Endothelial cell of umbilical vein (primary cell): ENCODE data around the gene PSMB2. TPM values are rescaled to one million over a fixed set of nuclear protein-coding genes. Genes with fewer than 3 reads are reported as not detected.

ENCODE experiments used
- BruUV-seq: library from RNA; stranded (reverse); fragments of 400-500 nt; replicated peaks from 2 replicates; lab custom pipeline; 2021; lab: Mats Ljungman, UMichigan
- CTCF ChIA-PET: fragments of 300-600, 350-600 bp; sonication (Branson Sonifier 250); formaldehyde crosslinking; loops from one replicate; lab custom pipeline; 2021; ENCODE audit warnings: antibody characterized with exemption, inconsistent platforms; lab: Charles Lee
- POLR2A ChIA-PET: fragments of 300-600, 350-600 bp; sonication (Branson Sonifier 250); formaldehyde crosslinking; loops from one replicate; lab custom pipeline; 2021; ENCODE audit warnings: antibody characterized with exemption, inconsistent platforms; lab: Charles Lee
- DNase-seq: peaks from one replicate; pipeline ENCODE4 v3.0.0-alpha.2; 2011; ENCODE audit warnings: low read depth, low spot score
- FAIRE-seq: peaks from 2 replicates; lab custom pipeline; 2011; peaks lifted over from hg19 to GRCh38; lab: Jason Lieb, UNC
- H2AFZ ChIP-seq: 2 replicates; pipeline ENCODE4 v1.6.0; 2012; ENCODE audit warnings: low read depth, low read length, control low read depth, inconsistent platforms
- H3K27ac ChIP-seq: 2 replicates; pipeline ENCODE4 v1.5.1; 2011; ENCODE audit warnings: low read depth, mild to moderate bottlenecking, control low read depth, low read length, moderate library complexity; ENCODE audit not compliant: insufficient read depth
- H3K27me3 ChIP-seq, 2 experiments: 2 replicates each; pipeline versions ENCODE4 v1.6.0 to v1.6.1; 2011; ENCODE audit warnings: low read length in 2 of 2, mixed read lengths in 1 of 2; ENCODE audit not compliant: control insufficient read depth in 2 of 2, insufficient read depth in 2 of 2
- H3K36me3 ChIP-seq, 2 experiments: 2 replicates in 1 of 2; 3 replicates in 1 of 2; pipeline ENCODE4 v1.5.1; 2011; ENCODE audit warnings: low read length in 2 of 2, mild to moderate bottlenecking in 1 of 2, moderate library complexity in 1 of 2; ENCODE audit not compliant: control insufficient read depth in 2 of 2, insufficient read depth in 2 of 2; ENCODE audit errors: extremely low read depth in 1 of 2
- H3K4me1 ChIP-seq: 3 replicates; pipeline ENCODE4 v1.5.1; 2011; ENCODE audit warnings: mild to moderate bottlenecking, low read length; ENCODE audit not compliant: control insufficient read depth, insufficient read depth; ENCODE audit errors: extremely low read depth
- H3K4me2 ChIP-seq: 2 replicates; pipeline ENCODE4 v1.6.1; 2011; ENCODE audit warnings: low read length, control low read depth, mixed read lengths; ENCODE audit not compliant: insufficient read depth
- H3K4me3 ChIP-seq, 3 experiments: fragments of 200-600 bp in 1 of 3; sonication (generic), shearing (Covaris generic) in 1 of 3; replicated peaks in 1 of 3; 2 replicates each; pipeline ENCODE4 v1.5.1; 2011 to 2016; ENCODE audit warnings: control low read depth in 3 of 3, low read length in 3 of 3, mild to moderate bottlenecking in 2 of 3, inconsistent platforms in 1 of 3, low read depth in 1 of 3, moderate library complexity in 1 of 3; ENCODE audit not compliant: insufficient read depth in 1 of 3
- H3K79me2 ChIP-seq: 2 replicates; pipeline ENCODE4 v1.6.0; 2012; ENCODE audit warnings: low read length, inconsistent platforms; ENCODE audit not compliant: control insufficient read depth, insufficient read depth
- H3K9ac ChIP-seq: replicated peaks from 2 replicates; pipeline ENCODE3; 2011; ENCODE audit warnings: low read length, control low read depth; ENCODE audit not compliant: insufficient read depth; ENCODE audit errors: extremely low read depth
- H3K9me1 ChIP-seq: replicated peaks from 3 replicates; pipeline ENCODE4 v1.6.0; 2011; ENCODE audit warnings: mild to moderate bottlenecking, low read length; ENCODE audit not compliant: control insufficient read depth, insufficient read depth; ENCODE audit errors: extremely low read depth
- H3K9me3 ChIP-seq: replicated peaks from 2 replicates; pipeline ENCODE4 v1.5.1; 2012; ENCODE audit warnings: low read length, inconsistent platforms; ENCODE audit not compliant: control insufficient read depth, insufficient read depth
- H4K20me1 ChIP-seq: replicated peaks from 2 replicates; pipeline ENCODE3; 2011; ENCODE audit warnings: mild to moderate bottlenecking, low read length; ENCODE audit not compliant: control insufficient read depth, insufficient read depth; ENCODE audit errors: extremely low read depth
- EZH2 ChIP-seq: IDR thresholded peaks from 2 replicates; pipeline ENCODE4 v1.6.1; 2012; ENCODE audit warnings: borderline replicate concordance, low read depth, mild to moderate bottlenecking, moderate library complexity, low read length, inconsistent platforms; ENCODE audit not compliant: severe bottlenecking
- FOS ChIP-seq: IDR thresholded peaks from 2 replicates; pipeline ENCODE4 v1.6.1; 2011; ENCODE audit warnings: mild to moderate bottlenecking, low read length, moderate library complexity, borderline replicate concordance; ENCODE audit not compliant: insufficient read depth
- GATA2 ChIP-seq: IDR thresholded peaks from 2 replicates; pipeline ENCODE4 v1.7.0; 2011; ENCODE audit warnings: low read depth, mild to moderate bottlenecking, moderate library complexity, mixed read lengths, low read length; ENCODE audit not compliant: insufficient read length, insufficient read depth
- JUN ChIP-seq: IDR thresholded peaks from 2 replicates; pipeline ENCODE4 v1.6.1; 2011; ENCODE audit warnings: borderline replicate concordance, low read depth; ENCODE audit not compliant: insufficient read length, insufficient read depth
- MAX ChIP-seq: IDR thresholded peaks from 2 replicates; pipeline ENCODE4 v1.6.1; 2011; ENCODE audit not compliant: insufficient read depth, insufficient read length
- MYC ChIP-seq: IDR thresholded peaks from one replicate; pipeline ENCODE4 v1.6.1; 2011; ENCODE audit warnings: mild to moderate bottlenecking, low read depth, low read length
- POLR2AphosphoS5 ChIP-seq: IDR thresholded peaks from 2 replicates; pipeline ENCODE4 v1.6.1; 2012; ENCODE audit warnings: low read depth, mild to moderate bottlenecking, control low read depth, low read length, moderate library complexity; ENCODE audit not compliant: insufficient read depth
- dilution Hi-C: fragments of 300-500 bp; cut with MboI; formaldehyde crosslinking; loops from one replicate; pipeline ENCODE4 v1.15.0; 2019; ENCODE audit warnings: low sequenced_read_pairs; ENCODE audit not compliant: extremely low pct_ligation_motif_present
- intact Hi-C: fragments of 100-400 bp; cut with micrococcal nuclease; formaldehyde crosslinking; loops from one replicate; pipeline ENCODE4 v1.10.0; 2022
- polyA plus RNA-seq, 4 experiments: library from polyadenylated mRNA; depleted of rRNA in 3 of 4; stranded (reverse) in 3 of 4; unstranded in 1 of 4; fragments of >200 nt; gene quantifications; 2 replicates each; pipeline versions ENCODE4 v1.2.1 to v1.2.3, GENCODE V29; 2011 to 2012; ENCODE audit warnings: missing spikeins in 1 of 4
- total RNA-seq: library from RNA; stranded (reverse); gene quantifications from 2 replicates; pipeline ENCODE4 v1.2.3, GENCODE V29; 2021
- TF ChIP-seq, protein P1 (sequence below), 2 donors: IDR thresholded peaks; 1 replicate in 1 of 2; 2 replicates in 1 of 2; pipeline ENCODE4 v1.5.1; 2011; ENCODE audit warnings: low read length in 2 of 2, mild to moderate bottlenecking in 2 of 2, moderate library complexity in 2 of 2, control low read depth in 1 of 2, inconsistent platforms in 1 of 2, low read depth in 1 of 2; ENCODE audit not compliant: insufficient read depth in 1 of 2; ENCODE audit errors: extremely low read depth in 1 of 2

The PSMB2 gene
- total and polyA plus RNA-seq, 2 donors (not counting 3 experiments of a cell fraction or from before 2014, with no cell fraction given) = 93.6 to 118 TPM

DNA sequence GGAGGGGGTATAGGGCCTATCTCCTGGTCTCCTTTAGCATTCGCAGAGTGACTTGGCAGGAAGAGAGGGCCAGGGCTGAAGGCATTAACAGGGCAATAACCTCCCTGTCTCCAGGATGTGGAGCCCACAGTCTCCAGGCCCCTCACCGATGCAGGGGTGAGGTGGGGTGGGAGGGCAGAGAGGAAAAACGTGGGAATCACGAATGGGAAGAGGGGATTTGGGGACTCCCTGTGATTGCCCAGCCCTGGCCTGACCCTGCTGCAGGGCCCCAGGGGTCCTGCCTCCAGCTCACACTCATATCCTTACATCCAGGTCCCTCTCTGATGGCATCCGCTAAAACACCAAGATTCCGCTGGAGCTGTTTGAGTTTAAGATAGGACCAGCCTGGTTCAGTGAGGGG is 53.6 kb downstream of the PSMB2 start:
- H3K4me1 ChIP-seq = no peaks in the 10 kb centered on the region
- no peak overlapping the region for H3K4me3 ChIP-seq
- DNase-seq (no peak), FAIRE-seq (no peak)
- ChIA-PET POLR2A (no interaction called here), CTCF (interaction anchor here (1.0 kb wide), 1 partner anchor 16 kb away, joined by 4 read pairs; no protein-coding TSS in a partner anchor)
- no peak overlapping the region for H3K4me2 ChIP-seq
- H4K20me1 ChIP-seq = no peaks in the 10 kb centered on the region
- H3K27me3 ChIP-seq = no peaks in the 10 kb centered on the region
- H3K36me3 ChIP-seq = no peaks in the 10 kb centered on the region
- no peak overlapping the region for H2AFZ ChIP-seq
- H3K9ac ChIP-seq = no peak overlapping the region
- no TSS peak for BruUV-seq
- no peaks in the 10 kb centered on the region for H3K79me2 ChIP-seq
- dilution Hi-C loops = no loop called here
- no peak for TF ChIP-seq MAX
- no peak for TF ChIP-seq POLR2AphosphoS5
- no peak for TF ChIP-seq JUN
- no peak for TF ChIP-seq GATA2
- TF ChIP-seq, protein P1, sequence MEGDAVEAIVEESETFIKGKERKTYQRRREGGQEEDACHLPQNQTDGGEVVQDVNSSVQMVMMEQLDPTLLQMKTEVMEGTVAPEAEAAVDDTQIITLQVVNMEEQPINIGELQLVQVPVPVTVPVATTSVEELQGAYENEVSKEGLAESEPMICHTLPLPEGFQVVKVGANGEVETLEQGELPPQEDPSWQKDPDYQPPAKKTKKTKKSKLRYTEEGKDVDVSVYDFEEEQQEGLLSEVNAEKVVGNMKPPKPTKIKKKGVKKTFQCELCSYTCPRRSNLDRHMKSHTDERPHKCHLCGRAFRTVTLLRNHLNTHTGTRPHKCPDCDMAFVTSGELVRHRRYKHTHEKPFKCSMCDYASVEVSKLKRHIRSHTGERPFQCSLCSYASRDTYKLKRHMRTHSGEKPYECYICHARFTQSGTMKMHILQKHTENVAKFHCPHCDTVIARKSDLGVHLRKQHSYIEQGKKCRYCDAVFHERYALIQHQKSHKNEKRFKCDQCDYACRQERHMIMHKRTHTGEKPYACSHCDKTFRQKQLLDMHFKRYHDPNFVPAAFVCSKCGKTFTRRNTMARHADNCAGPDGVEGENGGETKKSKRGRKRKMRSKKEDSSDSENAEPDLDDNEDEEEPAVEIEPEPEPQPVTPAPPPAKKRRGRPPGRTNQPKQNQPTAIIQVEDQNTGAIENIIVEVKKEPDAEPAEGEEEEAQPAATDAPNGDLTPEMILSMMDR (IDR thresholded peaks at IDR 0.05; ENCODE audit: extremely low read depth in 1 of 2, insufficient read depth in 1 of 2, low read depth in 1 of 2, low read length in 2 of 2) = no peak
- TF ChIP-seq EZH2 = no peak
- no peak for TF ChIP-seq MYC
- no peak for TF ChIP-seq FOS
- no peak overlapping the region for H3K27ac ChIP-seq
- no peaks in the 10 kb centered on the region for H3K9me1 ChIP-seq
- intact Hi-C loops = no loop called here
- no peaks in the 10 kb centered on the region for H3K9me3 ChIP-seq
